Loucy (cell line): Measurements from ENCODE around the gene CHRND.

ENCODE experiments used
- H2AFZ ChIP-seq: fragments of 200-600 bp; sonication (generic); 2 replicates; pipeline ENCODE4 v1.6.0; 2016; ENCODE audit warnings: antibody characterized with exemption, mild to moderate bottlenecking, low read length, moderate library complexity
- H3F3A ChIP-seq: fragments of 200-600 bp; 2 replicates; pipeline ENCODE4 v1.6.0; 2016; ENCODE audit warnings: antibody characterized with exemption, low read depth, mild to moderate bottlenecking
- H3K27me3 ChIP-seq: fragments of 200-600 bp; sonication (generic); 2 replicates; pipeline ENCODE4 v1.6.1; 2014; ENCODE audit warnings: low read length, mild to moderate bottlenecking; ENCODE audit not compliant: insufficient read depth, poor library complexity, severe bottlenecking
- H3K36me3 ChIP-seq: fragments of 200-600 bp; sonication (generic); 2 replicates; pipeline ENCODE4 v1.6.1; 2016; ENCODE audit warnings: low read length; ENCODE audit not compliant: insufficient read depth
- H3K4me1 ChIP-seq: fragments of 200-600 bp; sonication (generic); 2 replicates; pipeline ENCODE4 v1.5.1; 2014; ENCODE audit warnings: low read length, mild to moderate bottlenecking; ENCODE audit not compliant: insufficient read depth, poor library complexity, severe bottlenecking
- H3K4me2 ChIP-seq: fragments of 200-600 bp; sonication (generic); 2 replicates; pipeline ENCODE4 v1.6.0; 2014; ENCODE audit warnings: antibody characterized with exemption, low read length, low read depth, mild to moderate bottlenecking; ENCODE audit not compliant: poor library complexity, severe bottlenecking
- H3K4me3 ChIP-seq: fragments of 200-600 bp; sonication (generic); 2 replicates; pipeline ENCODE4 v1.5.1; 2014; ENCODE audit warnings: low read length, mild to moderate bottlenecking, mixed read lengths; ENCODE audit not compliant: poor library complexity, severe bottlenecking
- H3K79me2 ChIP-seq: fragments of 200-600 bp; sonication (generic); 2 replicates; pipeline ENCODE4 v1.6.1; 2014; ENCODE audit warnings: low read length; ENCODE audit not compliant: insufficient read depth
- H3K9ac ChIP-seq: fragments of 200-600 bp; sonication (generic); 2 replicates; pipeline ENCODE4 v1.6.0; 2014; ENCODE audit warnings: mild to moderate bottlenecking, low read depth, low read length, moderate library complexity; ENCODE audit not compliant: poor library complexity, severe bottlenecking
- H3K9me2 ChIP-seq: fragments of 200-600 bp; sonication (generic); replicated peaks from 2 replicates; pipeline ENCODE4 v1.6.1; 2016; ENCODE audit warnings: low read depth, low read length, mixed read lengths
- H3K9me3 ChIP-seq: fragments of 200-600 bp; sonication (generic); 2 replicates; pipeline ENCODE4 v1.6.1; 2014; ENCODE audit warnings: mild to moderate bottlenecking, antibody characterized with exemption, low read length, low read depth; ENCODE audit not compliant: insufficient read depth
- H4K20me1 ChIP-seq: fragments of 200-600 bp; sonication (generic); 2 replicates; pipeline ENCODE4 v1.6.0; 2014; ENCODE audit warnings: antibody characterized with exemption, low read length, mild to moderate bottlenecking; ENCODE audit not compliant: insufficient read depth, poor library complexity, severe bottlenecking
- CTCF ChIP-seq: fragments of 200-600 bp; sonication (generic); conservative IDR thresholded peaks from 2 replicates; pipeline ENCODE4 v1.5.1; 2014; ENCODE audit warnings: mild to moderate bottlenecking, antibody characterized with exemption, low read length
- EZH2phosphoT487 ChIP-seq: fragments of 200-600 bp; IDR thresholded peaks from 2 replicates; pipeline ENCODE4 v1.6.1; 2018; ENCODE audit warnings: antibody characterized with exemption, mild to moderate bottlenecking, moderate library complexity, borderline replicate concordance

The CHRND gene

GRCh38 chr2:232573771-232574435 lies 47.9 kb downstream of the CHRND start:
- no peaks in the 10 kb centered on the region for H3F3A ChIP-seq
- no peaks in the 10 kb centered on the region for H3K79me2 ChIP-seq
- H3K9me2 ChIP-seq: no peaks in the 10 kb centered on the region
- H3K36me3 ChIP-seq: peaks cover 30% of the 10 kb centered on the region; the same call in 1 of the 2 replicates
- no peaks in the 10 kb centered on the region for H3K9me3 ChIP-seq
- H3K4me3 ChIP-seq: no peak overlapping the region
- TF ChIP-seq CTCF (no peak), EZH2phosphoT487 (no peak)
- H2AFZ ChIP-seq: no peak overlapping the region
- H3K27me3 ChIP-seq: no peaks in the 10 kb centered on the region
- H3K9ac ChIP-seq: no peak overlapping the region
- H3K4me1 ChIP-seq: no peaks in the 10 kb centered on the region
- no peak overlapping the region for H3K4me2 ChIP-seq
- no peaks in the 10 kb centered on the region for H4K20me1 ChIP-seq

- Histone ChIP-seq H3K9me3 (no peaks in the 10 kb centered on the region), H3K4me2 (no peak overlapping the region), H3F3A (no peaks in the 10 kb centered on the region), H3K4me3 (no peak overlapping the region), H3K27me3 (no peaks in the 10 kb centered on the region), H3K9me2 (no peaks in the 10 kb centered on the region), H4K20me1 (no peaks in the 10 kb centered on the region), H3K36me3 (peaks cover 21% of the 10 kb centered on the region; the same call in 1 of the 2 replicates), H3K79me2 (no peaks in the 10 kb centered on the region), H3K9ac (no peak overlapping the region), H2AFZ (no peak overlapping the region), H3K4me1 (peaks cover 5% of the 10 kb centered on the region)
- TF ChIP-seq CTCF: no peak
- no peak for TF ChIP-seq EZH2phosphoT487
Observed at GRCh38 chr2:232574674-232575403, 48.9 kb downstream of the CHRND start.

- Histone ChIP-seq H3K27me3 (no peaks in the 10 kb centered on the region), H3K9me2 (no peaks in the 10 kb centered on the region), H4K20me1 (no peaks in the 10 kb centered on the region), H2AFZ (no peak overlapping the region), H3K9ac (no peak overlapping the region), H3K4me3 (no peak overlapping the region), H3K79me2 (no peaks in the 10 kb centered on the region), H3K4me2 (no peak overlapping the region), H3K4me1 (peaks cover 11% of the 10 kb centered on the region), H3F3A (no peaks in the 10 kb centered on the region), H3K9me3 (no peaks in the 10 kb centered on the region), H3K36me3 (peaks cover 15% of the 10 kb centered on the region; the same call in 1 of the 2 replicates)
- TF ChIP-seq EZH2phosphoT487 (no peak), CTCF (no peak)
Observed at GRCh38 chr2:232575404-232575746, 49.4 kb downstream of the CHRND start.
